Erythroblast (primary cell): ENCODE results near the gene TMEM243.

Experiments used
- GATA1 ChIP-seq: IDR thresholded peaks from 2 replicates; pipeline ENCODE4 v1.6.1; 2011; ENCODE audit warnings: low read depth, mild to moderate bottlenecking, control low read depth, low read length, moderate library complexity
- POLR2A ChIP-seq: IDR thresholded peaks from 2 replicates; pipeline ENCODE4 v1.6.1; 2011; ENCODE audit warnings: mild to moderate bottlenecking, low read length

DNA sequence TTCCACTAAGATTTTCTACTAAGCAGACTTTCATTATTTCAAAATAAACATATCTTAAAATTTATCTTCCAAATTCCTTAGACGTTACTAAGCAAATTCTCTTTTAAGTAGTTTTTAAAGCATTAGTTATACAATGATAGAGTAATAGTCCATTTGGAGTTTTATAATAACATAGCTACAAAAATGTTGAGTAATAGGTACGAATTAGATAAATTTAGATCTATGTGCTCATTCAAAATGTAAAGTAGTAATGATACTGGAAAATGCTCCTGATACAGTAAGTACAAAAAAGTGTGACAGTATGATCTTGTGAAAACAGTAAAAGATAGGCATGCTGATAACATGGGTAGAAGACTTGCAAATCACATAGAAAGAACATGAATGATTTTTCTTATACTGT lies 62.8 kb downstream of the TMEM243 start:
- TF ChIP-seq POLR2A (no peak), GATA1 (no peak)
